Activated CD4-positive, alpha-beta T cell treated with anti-CD3 and anti-CD28 coated beads for 36 hours (primary cell): ENCODE results near the gene MYLK. TPM values are rescaled to one million over a fixed set of nuclear protein-coding genes. Genes with fewer than 3 reads are reported as not detected.
A peak's percentile ranks its signal among the peaks of the same experiment; 100 is the strongest.
"Not testable (repeated sequence)": the region's sequence is repeated elsewhere in the genome, so short reads cannot be mapped to it uniquely, and the experiment has no call there.

ENCODE experiments used
- ATAC-seq: fragments of 200-7000 bp; cut with Tn5 transposase; one replicate; pipeline ENCODE4 v1.10.0; 2021; ENCODE audit warnings: mild to moderate bottlenecking, moderate library complexity
- CTCF ChIA-PET: fragments of 350-600 bp; sonication (Branson Sonifier 250); formaldehyde crosslinking; loops from one replicate; lab custom pipeline; 2021; ENCODE audit warnings: antibody characterized with exemption; lab: Charles Lee
- POLR2A ChIA-PET: fragments of 350-600 bp; sonication (Branson Sonifier 250); formaldehyde crosslinking; loops from one replicate; lab custom pipeline; 2021; ENCODE audit warnings: antibody characterized with exemption, inconsistent platforms; lab: Charles Lee
- DNase-seq: peaks from one replicate; pipeline ENCODE4 v3.0.0-alpha.2; 2020
- H3K27ac Mint-ChIP-seq: one replicate; pipeline ENCODE4 v1.8.0; 2021; ENCODE audit warnings: mixed read lengths
- H3K27me3 Mint-ChIP-seq: one replicate; pipeline ENCODE4 v1.8.0; 2021; ENCODE audit warnings: mixed read lengths
- H3K36me3 Mint-ChIP-seq: one replicate; pipeline ENCODE4 v1.8.0; 2021; ENCODE audit warnings: low read depth, mixed read lengths
- H3K4me1 Mint-ChIP-seq: one replicate; pipeline ENCODE4 v1.8.0; 2021; ENCODE audit warnings: mixed read lengths
- H3K4me3 Mint-ChIP-seq: one replicate; pipeline ENCODE4 v1.8.0; 2021; ENCODE audit warnings: mild to moderate bottlenecking, moderate library complexity, mixed read lengths
- H3K9me3 Mint-ChIP-seq: one replicate; pipeline ENCODE4 v1.8.0; 2021; ENCODE audit warnings: low read depth, mixed read lengths
- intact Hi-C, 2 experiments: fragments of 100-400 bp; cut with DNase I in 1 of 2; cut with micrococcal nuclease in 1 of 2; formaldehyde crosslinking; loops; one replicate each; pipeline versions ENCODE4 v1.14.2 to v1.15.1; 2022 to 2024; cut with DNase I, micrococcal nuclease
- total RNA-seq, 2 experiments: library from RNA; stranded (reverse); gene quantifications; one replicate each; pipeline ENCODE4 v1.2.3, GENCODE V29; 2021

The MYLK gene
- total RNA-seq, 2 experiments from 2014 or later: 0.07 TPM; not detected in 1

GRCh38 chr3:123706871-123707270, 177.3 kb downstream of the MYLK start:
- ATAC-seq (no peak), DNase-seq (no peak)
- intact Hi-C loops: no loop called here
- H3K9me3 Mint-ChIP-seq: no peaks in the 10 kb centered on the region
- ChIA-PET CTCF (interaction anchor here (1.1 to 2.1 kb wide), 4 partner anchors 16 to 145 kb away, joined by 3 to 5 read pairs (median 4); no protein-coding TSS in a partner anchor), POLR2A (no interaction called here)
- H3K4me3 Mint-ChIP-seq: no peak overlapping the region
- no peak overlapping the region for H3K27ac Mint-ChIP-seq
- no peaks in the 10 kb centered on the region for H3K27me3 Mint-ChIP-seq
- no peaks in the 10 kb centered on the region for H3K36me3 Mint-ChIP-seq
- no peaks in the 10 kb centered on the region for H3K4me1 Mint-ChIP-seq

DNA sequence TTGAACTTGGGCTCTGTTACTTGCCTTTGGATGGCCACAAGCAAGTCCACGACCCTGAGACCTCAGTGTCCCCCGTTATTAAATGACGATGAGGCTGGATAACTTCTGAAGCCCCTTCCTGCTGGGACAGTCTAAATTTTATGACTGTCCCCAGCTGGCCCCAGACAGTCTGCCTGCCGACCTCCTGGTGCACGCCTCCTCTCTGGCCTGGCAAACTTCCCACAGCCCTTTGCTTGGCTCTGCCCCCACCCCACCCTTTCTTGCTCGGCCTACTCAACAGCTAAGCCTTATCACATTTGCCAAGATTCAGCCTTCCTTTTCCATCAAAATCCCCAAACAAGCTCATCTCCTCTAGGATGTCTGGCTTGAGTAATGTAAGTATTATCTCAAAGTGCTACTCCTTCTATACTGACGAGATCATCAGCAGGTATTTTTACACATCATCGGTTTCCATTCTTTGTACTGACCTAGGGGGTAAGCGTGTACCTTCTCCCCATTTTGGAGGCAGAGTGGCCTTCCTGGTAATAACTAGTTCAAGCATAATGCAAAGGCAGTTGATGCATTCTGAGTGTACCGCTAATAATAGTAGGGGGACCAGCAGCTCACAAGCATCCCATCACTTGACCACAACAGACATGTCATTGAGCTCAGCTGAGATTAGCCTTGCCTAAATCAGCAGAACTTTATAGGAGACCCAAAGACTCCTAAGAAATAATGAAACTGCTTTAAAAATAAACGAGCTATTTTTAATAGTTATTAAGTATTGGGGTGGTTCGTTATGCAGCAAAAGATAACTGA, 178.4 kb downstream of the MYLK start:
- intact Hi-C loops: no loop called here

DNA sequence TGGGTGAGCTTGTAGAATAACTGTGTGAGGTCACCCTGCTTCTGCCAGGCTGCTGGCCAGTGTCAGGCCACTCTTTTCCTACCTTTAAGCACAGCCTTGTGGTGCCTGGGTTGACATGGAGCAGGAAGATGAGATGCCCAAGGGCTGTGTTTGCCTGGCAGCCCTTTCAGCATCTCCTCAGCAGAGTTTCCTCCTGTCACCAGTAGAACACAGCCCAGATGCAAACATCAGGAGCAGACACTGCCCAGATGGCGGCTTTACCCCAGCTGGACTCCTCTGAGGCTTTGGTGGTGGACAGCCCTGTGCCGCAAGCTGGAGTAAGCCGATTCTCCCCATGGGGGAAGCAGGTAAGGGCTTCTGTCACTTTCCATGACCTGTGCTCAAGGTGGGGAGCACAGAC, 180.5 kb downstream of the MYLK start:
- H3K36me3 Mint-ChIP-seq, H3K4me3 Mint-ChIP-seq, DNase-seq, H3K9me3 Mint-ChIP-seq, H3K4me1 Mint-ChIP-seq, ATAC-seq, H3K27ac Mint-ChIP-seq, POLR2A ChIA-PET, H3K27me3 Mint-ChIP-seq: not testable (repeated sequence)
- intact Hi-C loops: loop anchor here in 1 of 2 experiments (5.0 kb wide), 1 partner anchor 51 kb away; no protein-coding TSS in a partner anchor
- CTCF ChIA-PET: interaction anchor here (2.2 kb wide), 1 partner anchor 51 kb away, joined by 7 read pairs; no protein-coding TSS in a partner anchor

More for the DNA sequence above, 178.4 kb downstream of the MYLK start:
- Mint-ChIP-seq H3K27ac (no peak overlapping the region), H3K27me3 (no peaks in the 10 kb centered on the region), H3K4me3 (no peak overlapping the region), H3K4me1 (no peaks in the 10 kb centered on the region), H3K36me3 (no peaks in the 10 kb centered on the region), H3K9me3 (no peaks in the 10 kb centered on the region)
- DNase-seq (no peak), ATAC-seq (no peak)
- ChIA-PET POLR2A (no interaction called here), CTCF (interaction anchor here (1.2 to 2.1 kb wide), 3 partner anchors 15 to 144 kb away, joined by 3 to 5 read pairs (median 3); no protein-coding TSS in a partner anchor)

GRCh38 chr3:123702720-123703119, 181.4 kb downstream of the MYLK start:
- H3K27me3 Mint-ChIP-seq: no peaks in the 10 kb centered on the region
- no peaks in the 10 kb centered on the region for H3K4me1 Mint-ChIP-seq
- intact Hi-C loops: loop anchor here in 1 of 2 experiments (5.0 kb wide), 1 partner anchor 50 kb away; no protein-coding TSS in a partner anchor
- no peak for DNase-seq
- no peak overlapping the region for H3K4me3 Mint-ChIP-seq
- H3K27ac Mint-ChIP-seq: no peak overlapping the region
- CTCF ChIA-PET: interaction anchor here (1.3 to 2.2 kb wide), 2 partner anchors 12 to 50 kb away, joined by 5 to 7 read pairs; no protein-coding TSS in a partner anchor
- POLR2A ChIA-PET: no interaction called here
- no peaks in the 10 kb centered on the region for H3K9me3 Mint-ChIP-seq
- no peak for ATAC-seq
- H3K36me3 Mint-ChIP-seq: no peaks in the 10 kb centered on the region

DNA sequence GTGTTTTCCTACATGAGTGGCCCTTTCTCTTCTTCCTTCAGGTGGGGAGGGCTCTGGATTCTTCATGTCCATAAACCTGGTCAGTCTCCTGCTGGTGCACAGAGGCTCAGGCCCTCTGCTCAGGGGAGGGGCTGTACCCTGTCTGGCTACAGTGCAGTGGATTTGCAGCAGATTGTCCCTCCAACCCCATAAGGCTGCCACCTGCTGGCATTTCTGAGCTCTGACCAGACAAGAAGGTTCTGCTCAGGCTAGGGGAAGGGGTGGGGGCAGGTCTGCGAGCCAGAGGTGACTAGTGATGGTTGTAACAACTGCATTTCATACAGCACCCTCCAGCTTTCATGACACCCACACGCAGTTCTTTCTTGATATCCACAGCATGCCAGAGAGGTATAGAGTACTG, 182.1 kb downstream of the MYLK start:
- ATAC-seq (peak; percentile 55), DNase-seq (peak; percentile 58)
- H3K27me3 Mint-ChIP-seq, H3K9me3 Mint-ChIP-seq, POLR2A ChIA-PET, H3K4me1 Mint-ChIP-seq, H3K4me3 Mint-ChIP-seq, H3K27ac Mint-ChIP-seq, H3K36me3 Mint-ChIP-seq: not testable (repeated sequence)
- CTCF ChIA-PET: interaction anchor here (0.7 to 2.2 kb wide), 3 partner anchors 12 to 300 kb away, joined by 3 to 7 read pairs (median 5); no protein-coding TSS in a partner anchor
- intact Hi-C loops: loop anchor here in 1 of 2 experiments (5.0 kb wide), 1 partner anchor 50 kb away; no protein-coding TSS in a partner anchor

- ChIA-PET POLR2A (no interaction called here), CTCF (no interaction called here)
- Mint-ChIP-seq H3K4me1 (no peaks in the 10 kb centered on the region), H3K9me3 (no peaks in the 10 kb centered on the region), H3K27me3 (no peaks in the 10 kb centered on the region), H3K36me3 (no peaks in the 10 kb centered on the region), H3K4me3 (no peak overlapping the region), H3K27ac (no peak overlapping the region)
- DNase-seq (no peak), ATAC-seq (no peak)
- intact Hi-C loops: loop anchor here in 1 of 2 experiments (5.0 kb wide), 1 partner anchor 49 kb away; no protein-coding TSS in a partner anchor
Measured at GRCh38 chr3:123700791-123701722, 183.1 kb downstream of the MYLK start.

DNA sequence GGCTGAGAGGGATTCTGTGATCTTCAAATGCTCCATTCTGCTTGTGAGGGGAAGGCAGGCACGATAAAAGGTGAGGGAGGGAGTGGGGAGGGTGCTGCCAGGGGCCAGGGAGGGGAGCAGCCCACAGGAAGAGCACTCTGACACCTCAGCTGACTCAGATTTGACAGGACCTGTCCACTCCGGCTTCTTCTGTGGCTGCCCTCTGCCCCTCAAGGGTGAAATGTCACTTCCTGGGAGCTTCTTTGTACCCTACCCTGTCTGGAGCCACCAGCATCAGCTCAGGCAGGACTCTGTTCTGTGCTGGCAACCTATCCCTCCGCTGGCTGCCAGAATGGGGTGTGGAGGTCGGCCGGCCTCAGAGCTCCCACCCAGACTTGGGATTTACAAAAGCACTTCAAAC, 185.3 kb downstream of the MYLK start:
- intact Hi-C loops: no loop called here
- Mint-ChIP-seq H3K36me3 (no peaks in the 10 kb centered on the region), H3K4me1 (no peaks in the 10 kb centered on the region), H3K27me3 (peaks cover 2% of the 10 kb centered on the region), H3K4me3 (no peak overlapping the region), H3K27ac (no peak overlapping the region), H3K9me3 (no peaks in the 10 kb centered on the region)
- ChIA-PET CTCF (interaction anchor here (0.6 to 0.9 kb wide), 2 partner anchors 46 to 234 kb away, joined by 3 read pairs; no protein-coding TSS in a partner anchor), POLR2A (no interaction called here)
- DNase-seq: no peak
- ATAC-seq: no peak

- ChIA-PET POLR2A (no interaction called here), CTCF (interaction anchor here (1.0 kb wide), 1 partner anchor 44 kb away, joined by 3 read pairs; no protein-coding TSS in a partner anchor)
- Mint-ChIP-seq H3K27me3 (peaks cover 2% of the 10 kb centered on the region), H3K36me3 (no peaks in the 10 kb centered on the region), H3K27ac (no peak overlapping the region), H3K4me1 (no peaks in the 10 kb centered on the region), H3K4me3 (no peak overlapping the region), H3K9me3 (no peaks in the 10 kb centered on the region)
- intact Hi-C loops: no loop called here
- no peak for DNase-seq
- ATAC-seq: no peak
Measured at GRCh38 chr3:123696808-123697207, 187.3 kb downstream of the MYLK start.

GRCh38 chr3:123695731-123696640, 188.1 kb downstream of the MYLK start:
- peaks cover 2% of the 10 kb centered on the region for H3K27me3 Mint-ChIP-seq
- intact Hi-C loops: no loop called here
- ATAC-seq: no peak
- H3K36me3 Mint-ChIP-seq: no peaks in the 10 kb centered on the region
- no peak overlapping the region for H3K4me3 Mint-ChIP-seq
- no peak overlapping the region for H3K27ac Mint-ChIP-seq
- no peaks in the 10 kb centered on the region for H3K4me1 Mint-ChIP-seq
- no peaks in the 10 kb centered on the region for H3K9me3 Mint-ChIP-seq
- CTCF ChIA-PET: interaction anchor here (1.0 kb wide), 1 partner anchor 43 kb away, joined by 3 read pairs; no protein-coding TSS in a partner anchor
- DNase-seq: no peak
- POLR2A ChIA-PET: no interaction called here

- Mint-ChIP-seq H3K4me1 (no peaks in the 10 kb centered on the region), H3K4me3 (no peak overlapping the region), H3K27me3 (peaks cover 2% of the 10 kb centered on the region), H3K9me3 (no peaks in the 10 kb centered on the region), H3K36me3 (no peaks in the 10 kb centered on the region), H3K27ac (no peak overlapping the region)
- ChIA-PET CTCF (no interaction called here), POLR2A (no interaction called here)
- no peak for ATAC-seq
- no peak for DNase-seq
- intact Hi-C loops: no loop called here
Measured at GRCh38 chr3:123695152-123695551, 189.0 kb downstream of the MYLK start.
